GM12872 (cell line): ENCODE data around the gene TTC3.

ENCODE experiments used
- TF ChIP-seq, protein P1 (sequence below): IDR thresholded peaks from 3 replicates; pipeline ENCODE4 v1.5.1; 2011; ENCODE audit warnings: low read depth, mild to moderate bottlenecking, low read length, moderate library complexity; ENCODE audit not compliant: insufficient read depth

TTC3 gene

DNA sequence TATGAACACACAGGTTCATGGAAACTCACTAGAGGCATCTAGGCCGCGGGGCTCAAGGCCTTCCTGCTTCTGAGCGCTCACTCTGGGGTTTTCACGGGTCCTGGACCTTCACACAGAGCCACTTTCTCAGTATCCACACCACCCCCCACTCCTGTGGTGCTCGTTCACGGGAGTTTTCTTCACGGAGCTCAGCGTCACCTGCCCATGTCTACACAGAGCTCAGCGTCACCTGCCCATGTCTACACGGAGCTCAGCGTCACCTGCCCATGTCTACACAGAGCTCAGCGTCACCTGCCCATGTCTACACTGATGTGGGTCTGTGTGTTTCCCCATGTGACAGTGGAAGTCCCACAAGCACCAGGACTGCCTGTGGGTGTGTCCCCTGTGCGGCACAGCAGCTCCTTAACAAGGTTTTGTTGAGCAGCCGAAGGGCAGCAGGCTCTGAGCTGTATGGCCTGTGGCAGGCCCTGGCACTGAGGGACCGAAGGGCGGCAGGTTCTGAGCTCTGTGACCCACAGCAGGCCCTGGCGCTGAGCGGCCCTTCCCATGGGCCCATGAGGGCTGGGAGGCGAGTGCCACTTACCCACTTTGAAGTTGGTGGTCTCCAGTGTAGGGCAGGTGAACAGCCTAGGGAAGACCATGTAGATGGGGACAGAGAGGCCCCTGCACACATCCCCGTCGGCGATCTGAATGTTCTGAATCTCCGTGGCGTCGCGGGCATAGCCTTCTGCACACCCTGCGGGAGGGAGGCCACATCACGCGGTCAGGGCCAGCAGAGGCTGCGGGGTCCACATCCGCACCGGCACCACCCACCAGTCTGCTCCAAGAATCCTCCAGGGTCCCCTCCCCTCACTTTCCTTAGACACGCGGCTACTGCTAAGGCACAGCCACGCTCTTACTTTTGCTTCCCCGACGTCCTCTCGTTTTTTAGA, 154.3 kb downstream of the TTC3 start:
- TF ChIP-seq, protein P1, sequence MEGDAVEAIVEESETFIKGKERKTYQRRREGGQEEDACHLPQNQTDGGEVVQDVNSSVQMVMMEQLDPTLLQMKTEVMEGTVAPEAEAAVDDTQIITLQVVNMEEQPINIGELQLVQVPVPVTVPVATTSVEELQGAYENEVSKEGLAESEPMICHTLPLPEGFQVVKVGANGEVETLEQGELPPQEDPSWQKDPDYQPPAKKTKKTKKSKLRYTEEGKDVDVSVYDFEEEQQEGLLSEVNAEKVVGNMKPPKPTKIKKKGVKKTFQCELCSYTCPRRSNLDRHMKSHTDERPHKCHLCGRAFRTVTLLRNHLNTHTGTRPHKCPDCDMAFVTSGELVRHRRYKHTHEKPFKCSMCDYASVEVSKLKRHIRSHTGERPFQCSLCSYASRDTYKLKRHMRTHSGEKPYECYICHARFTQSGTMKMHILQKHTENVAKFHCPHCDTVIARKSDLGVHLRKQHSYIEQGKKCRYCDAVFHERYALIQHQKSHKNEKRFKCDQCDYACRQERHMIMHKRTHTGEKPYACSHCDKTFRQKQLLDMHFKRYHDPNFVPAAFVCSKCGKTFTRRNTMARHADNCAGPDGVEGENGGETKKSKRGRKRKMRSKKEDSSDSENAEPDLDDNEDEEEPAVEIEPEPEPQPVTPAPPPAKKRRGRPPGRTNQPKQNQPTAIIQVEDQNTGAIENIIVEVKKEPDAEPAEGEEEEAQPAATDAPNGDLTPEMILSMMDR: no peak

DNA sequence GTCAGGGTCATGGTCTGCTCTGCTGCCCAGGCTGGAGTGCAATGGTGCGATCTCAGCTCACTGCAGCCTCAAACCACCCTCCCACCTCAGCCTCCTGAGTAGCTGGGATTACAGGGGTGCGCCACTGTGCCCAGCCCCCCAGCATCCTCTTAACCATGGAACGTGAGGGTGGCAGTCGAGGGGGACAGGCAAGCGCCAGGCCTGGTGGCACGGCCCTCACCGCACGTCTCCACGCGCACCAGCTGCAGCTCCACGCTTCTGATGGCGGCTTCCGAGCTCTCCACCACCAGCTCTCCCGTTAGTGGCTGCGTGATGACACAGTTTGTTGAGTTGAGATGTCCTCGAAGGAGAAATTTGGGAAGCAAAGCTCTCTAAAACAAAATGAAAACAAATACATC, 154.9 kb downstream of the TTC3 start:
- TF ChIP-seq, protein P1: no peak

DNA sequence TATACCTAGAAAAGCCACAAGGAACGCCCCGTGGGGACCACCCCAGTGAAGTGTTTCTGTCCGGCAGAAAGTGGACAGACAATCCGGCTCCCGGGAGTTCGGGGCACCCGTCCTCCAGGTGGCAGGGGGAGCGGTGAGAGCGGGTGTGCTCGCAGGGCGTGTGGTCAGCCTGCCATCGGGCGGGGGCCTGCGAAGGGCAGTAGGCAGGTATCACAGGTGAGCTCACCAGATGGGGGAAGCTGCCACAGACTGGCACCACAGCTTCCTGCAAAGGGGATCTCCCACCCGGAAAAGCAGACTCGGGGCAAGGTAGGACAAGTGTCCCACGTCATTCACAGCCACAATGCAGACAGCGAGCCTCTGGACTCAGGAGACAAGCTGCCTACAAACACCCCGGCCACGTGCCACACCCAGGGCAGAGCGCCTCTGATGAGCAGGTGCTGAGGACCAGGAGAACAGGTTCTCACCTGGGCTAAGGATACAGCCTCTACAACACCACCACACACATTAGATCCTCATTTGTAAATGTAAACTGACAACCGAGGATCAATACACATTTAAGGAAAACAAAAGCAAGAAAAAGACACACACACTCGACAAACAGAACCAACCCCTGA, 157.7 kb downstream of the TTC3 start:
- TF ChIP-seq, protein P1: no peak

DNA sequence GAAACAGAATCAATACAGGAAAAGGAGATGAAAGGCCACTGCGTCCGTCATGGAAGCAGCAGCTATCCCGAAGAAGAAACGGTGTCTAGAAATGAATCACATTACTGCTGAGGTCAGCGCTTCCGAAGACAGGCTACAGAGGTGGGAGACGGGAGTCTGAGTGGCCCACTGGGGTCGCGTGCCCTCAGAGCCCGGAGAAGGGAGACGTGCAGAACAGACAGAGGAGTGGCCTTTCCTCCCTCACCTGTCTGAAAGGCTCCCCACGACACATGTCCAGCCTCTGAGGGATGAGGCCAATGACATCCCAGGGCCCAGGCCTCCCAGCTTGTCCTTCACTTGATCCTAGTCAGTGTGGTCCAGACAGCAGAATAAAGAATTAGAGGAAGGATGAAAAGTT, 158.2 kb downstream of the TTC3 start:
- TF ChIP-seq, protein P1: no peak

DNA sequence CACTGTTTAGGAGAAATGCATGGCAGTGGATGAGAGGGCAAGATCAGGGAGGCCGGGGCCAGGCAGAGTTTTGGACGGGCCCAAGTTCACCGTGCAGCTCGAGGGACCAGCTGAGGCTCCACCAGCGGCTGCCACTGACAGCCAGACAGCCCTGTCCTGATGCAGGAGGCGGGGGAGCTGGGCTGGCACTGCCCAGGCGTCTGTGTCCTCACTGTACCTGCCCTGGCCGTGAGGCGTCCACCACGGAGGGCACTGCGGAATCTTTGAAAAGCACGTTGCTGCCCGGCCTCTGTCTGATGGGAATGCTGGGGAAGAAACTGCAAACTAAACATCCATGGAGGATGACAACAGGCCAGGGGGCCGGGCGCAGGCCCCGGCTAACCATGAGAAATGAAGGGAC, 158.6 kb downstream of the TTC3 start:
- TF ChIP-seq, protein P1: no peak

DNA sequence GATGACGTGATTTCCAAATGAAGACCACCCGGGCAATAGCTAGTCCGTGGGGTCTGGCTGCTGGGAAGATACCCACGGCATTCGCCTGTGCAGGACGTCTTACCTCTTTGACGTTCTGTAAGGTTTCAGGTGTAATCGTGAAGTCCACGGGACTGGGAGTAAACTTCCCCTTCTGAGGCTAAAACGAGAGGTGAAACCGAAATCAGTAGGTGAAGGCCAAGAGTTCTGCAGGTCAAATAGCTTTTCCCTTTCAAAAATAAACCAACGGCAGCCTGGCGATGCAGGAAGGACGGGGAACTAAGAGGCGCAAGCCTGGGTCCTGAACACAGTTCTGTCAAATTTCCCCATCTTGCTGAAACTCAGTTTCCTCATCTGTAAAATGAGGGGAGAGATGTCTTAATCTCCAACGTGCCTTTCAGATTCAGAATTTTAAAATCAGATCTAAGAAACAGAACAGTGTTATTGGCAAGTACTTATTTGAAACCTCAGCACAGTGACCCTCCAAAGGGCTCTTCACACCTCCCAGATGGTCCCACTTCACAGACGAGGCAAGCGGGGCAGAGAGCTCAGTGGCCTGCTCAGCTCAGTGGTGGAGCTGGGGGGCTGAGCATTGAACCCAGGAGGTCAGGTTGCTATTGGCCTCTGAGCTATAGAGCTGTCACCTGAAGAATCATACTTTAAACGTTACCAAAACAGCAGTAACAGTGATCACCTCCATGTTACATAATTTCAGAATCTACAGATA, 159.4 kb downstream of the TTC3 start:
- TF ChIP-seq, protein P1: no peak

DNA sequence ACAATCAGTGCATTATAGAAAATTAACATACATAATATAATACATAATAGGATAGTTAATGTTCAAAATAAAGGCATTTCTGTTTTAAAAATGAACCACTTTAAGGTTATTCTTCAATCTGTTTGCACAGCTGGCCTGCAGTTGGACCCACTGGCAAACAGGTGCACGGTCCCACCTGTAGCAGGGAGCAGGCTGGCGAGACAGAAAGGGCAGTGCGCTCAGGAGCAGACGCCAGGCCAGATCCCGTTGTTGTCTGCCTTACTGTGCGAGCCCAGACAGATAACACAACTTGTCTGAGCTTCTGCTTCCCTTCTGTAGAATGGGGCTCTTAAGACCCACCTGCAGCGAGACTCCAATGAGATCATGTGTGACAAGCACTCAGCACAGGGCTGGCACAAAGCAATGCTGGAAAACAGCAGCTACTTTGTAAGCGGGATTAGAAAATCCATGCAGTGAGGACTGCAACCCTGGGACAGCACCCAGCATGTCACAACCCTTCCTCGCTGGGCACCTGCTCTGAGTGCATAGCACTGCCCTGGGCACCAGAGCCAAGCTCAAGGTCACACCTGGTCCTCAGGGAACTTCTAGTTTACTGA, 160.6 kb downstream of the TTC3 start:
- TF ChIP-seq, protein P1: no peak
